Peyer's patch (tissue), 4 donors: Measurements from ENCODE around the gene MRPL48. TPM values are rescaled to one million over a fixed set of nuclear protein-coding genes. Genes with fewer than 3 reads are reported as not detected.

Source experiments
- DNase-seq, 3 donors: peaks; one replicate each; pipeline ENCODE4 v3.0.0-alpha.2; 2017 to 2019
- H3K27ac ChIP-seq, 4 donors: fragments of 200-600 bp; sonication (generic); one replicate each; pipeline ENCODE4 v1.5.1; 2016 to 2019
- H3K27me3 ChIP-seq, 2 donors: fragments of 200-600 bp; sonication (generic); one replicate each; pipeline ENCODE4 v1.5.1; 2019
- H3K36me3 ChIP-seq, 3 donors: fragments of 200-600 bp; sonication (generic); one replicate each; pipeline ENCODE4 v1.5.1; 2016 to 2019
- H3K4me1 ChIP-seq, 4 donors: fragments of 200-600 bp; sonication (generic); one replicate each; pipeline ENCODE4 v1.5.1; 2016 to 2019
- H3K4me3 ChIP-seq, 4 donors: fragments of 200-600 bp; sonication (generic); 1 replicate in 3 of 4; 2 replicates in 1 of 4; pipeline ENCODE4 v1.5.1; 2016 to 2019; ENCODE audit warnings: mild to moderate bottlenecking in 1 of 4
- H3K9me3 ChIP-seq, 4 donors: fragments of 200-600 bp; sonication (generic); one replicate each; pipeline ENCODE4 v1.5.1; 2016 to 2019; ENCODE audit warnings: mild to moderate bottlenecking in 1 of 4
- CTCF ChIP-seq, 6 experiments: fragments of 450-650 bp in 4 of 6; fragments of 200-600 bp in 2 of 6; sonication (generic) in 1 of 6; IDR thresholded peaks; one replicate each; pipeline ENCODE4 v1.5.1; 2017 to 2019; ENCODE audit warnings: antibody characterized with exemption in 6 of 6, mild to moderate bottlenecking in 3 of 6, moderate library complexity in 1 of 6
- POLR2A ChIP-seq, 2 donors: fragments of 450-650 bp; IDR thresholded peaks; one replicate each; pipeline ENCODE4 v1.5.1; 2017; ENCODE audit warnings: antibody characterized with exemption in 2 of 2, mild to moderate bottlenecking in 2 of 2, moderate library complexity in 2 of 2
- total RNA-seq, 4 donors: library from RNA; depleted of rRNA; stranded (reverse); fragments of >200 nt; gene quantifications; one replicate each; pipeline ENCODE4 v1.1.0, GENCODE V29; 2016

Gene MRPL48
- total RNA-seq, 4 donors from 2014 or later = 26.8 to 50.3 (median 33.3) TPM

- no peak overlapping the region for H3K27ac ChIP-seq
- H3K9me3 ChIP-seq = no peaks in the 10 kb centered on the region
- DNase-seq = no peak
- no peaks in the 10 kb centered on the region for H3K27me3 ChIP-seq
- TF ChIP-seq CTCF (IDR thresholded peaks at IDR 0.05) = no peak
- TF ChIP-seq POLR2A (IDR thresholded peaks at IDR 0.05) = no peak
- no peaks in the 10 kb centered on the region for H3K4me1 ChIP-seq
- no peak overlapping the region for H3K4me3 ChIP-seq
- peaks cover 0 to 30% (median 0%) of the 10 kb centered on the region in 3 donors for H3K36me3 ChIP-seq
Measured at GRCh38 chr11:73893041-73893440, 105.4 kb downstream of the MRPL48 start.

- peaks cover 0 to 17% (median 0%) of the 10 kb centered on the region in 3 donors for H3K36me3 ChIP-seq
Measured at GRCh38 chr11:73894725-73895335, 107.2 kb downstream of the MRPL48 start.

GRCh38 chr11:73902303-73902702 is 114.6 kb downstream of the MRPL48 start:
- no peaks in the 10 kb centered on the region for H3K4me1 ChIP-seq
- TF ChIP-seq POLR2A (IDR thresholded peaks at IDR 0.05) (no peak), CTCF (IDR thresholded peaks at IDR 0.05) (no peak)
- H3K27me3 ChIP-seq = no peaks in the 10 kb centered on the region
- no peak overlapping the region for H3K4me3 ChIP-seq
- no peaks in the 10 kb centered on the region for H3K9me3 ChIP-seq
- peaks cover 0 to 35% (median 0%) of the 10 kb centered on the region in 3 donors for H3K36me3 ChIP-seq
- DNase-seq = no peak
- no peak overlapping the region for H3K27ac ChIP-seq

More at GRCh38 chr11:73894725-73895335, 107.2 kb downstream of the MRPL48 start:
- Histone ChIP-seq H3K27ac (no peak overlapping the region), H3K27me3 (no peaks in the 10 kb centered on the region), H3K9me3 (no peaks in the 10 kb centered on the region), H3K4me1 (no peaks in the 10 kb centered on the region), H3K4me3 (no peak overlapping the region)
- no peak for DNase-seq
- no peak for TF ChIP-seq CTCF (IDR thresholded peaks at IDR 0.05)
- no peak for TF ChIP-seq POLR2A (IDR thresholded peaks at IDR 0.05)

- TF ChIP-seq CTCF (IDR thresholded peaks at IDR 0.05) = no peak
- TF ChIP-seq POLR2A (IDR thresholded peaks at IDR 0.05) = no peak
Measured at GRCh38 chr11:73907191-73907590, 119.5 kb downstream of the MRPL48 start.

GRCh38 chr11:73912026-73912425 is 124.4 kb downstream of the MRPL48 start:
- no peak for DNase-seq
- TF ChIP-seq POLR2A (IDR thresholded peaks at IDR 0.05) (no peak), CTCF (IDR thresholded peaks at IDR 0.05) (no peak)
- no peaks in the 10 kb centered on the region for H3K27me3 ChIP-seq
- H3K36me3 ChIP-seq = peaks cover 0 to 35% (median 0%) of the 10 kb centered on the region in 3 donors
- peaks cover 0 to 9% (median 0%) of the 10 kb centered on the region in 4 donors for H3K4me1 ChIP-seq
- no peak overlapping the region for H3K4me3 ChIP-seq
- no peaks in the 10 kb centered on the region for H3K9me3 ChIP-seq
- peak overlapping the region in 2 of 4 donors; percentile 36 to 72 for H3K27ac ChIP-seq

More at GRCh38 chr11:73907191-73907590, 119.5 kb downstream of the MRPL48 start:
- peak in 1 of 3 donors; percentile 48 for DNase-seq
- H3K9me3 ChIP-seq = no peaks in the 10 kb centered on the region
- H3K4me1 ChIP-seq = no peaks in the 10 kb centered on the region
- H3K4me3 ChIP-seq = no peak overlapping the region
- no peaks in the 10 kb centered on the region for H3K27me3 ChIP-seq
- peaks cover 0 to 32% (median 0%) of the 10 kb centered on the region in 3 donors for H3K36me3 ChIP-seq
- H3K27ac ChIP-seq = no peak overlapping the region
